OCI-LY1 (cell line): ENCODE results near the gene DCLRE1C.

Source experiments
- H2AFZ ChIP-seq: fragments of 200-600 bp; sonication (generic), shearing (Covaris generic); 2 replicates; pipeline ENCODE4 v1.6.0; 2014; ENCODE audit warnings: antibody characterized with exemption, mild to moderate bottlenecking, low read length
- H3F3A ChIP-seq: fragments of 200-600 bp; sonication (generic), shearing (Covaris generic); 2 replicates; pipeline ENCODE4 v1.6.0; 2014; ENCODE audit warnings: mild to moderate bottlenecking, antibody characterized with exemption, low read length, moderate library complexity; ENCODE audit not compliant: insufficient read depth
- H3K27ac ChIP-seq: fragments of 200-600 bp; sonication (generic); 2 replicates; pipeline ENCODE4 v1.5.1; 2014; ENCODE audit warnings: low read length, mixed run types, mild to moderate bottlenecking, low read depth; ENCODE audit not compliant: poor library complexity, severe bottlenecking
- H3K27me3 ChIP-seq: fragments of 200-600 bp; sonication (generic); 2 replicates; pipeline ENCODE4 v1.6.0; 2014; ENCODE audit warnings: antibody characterized with exemption, mild to moderate bottlenecking, low read length, moderate library complexity; ENCODE audit not compliant: insufficient read depth
- H3K36me3 ChIP-seq: fragments of 200-600 bp; sonication (generic); 2 replicates; pipeline ENCODE4 v1.6.1; 2014; ENCODE audit warnings: mild to moderate bottlenecking, antibody characterized with exemption, low read length, moderate library complexity, mixed read lengths; ENCODE audit not compliant: insufficient read depth
- H3K4me1 ChIP-seq: fragments of 200-600 bp; sonication (generic); 2 replicates; pipeline ENCODE4 v1.5.1; 2014; ENCODE audit warnings: mild to moderate bottlenecking, low read length, moderate library complexity; ENCODE audit not compliant: insufficient read depth, severe bottlenecking
- H3K4me2 ChIP-seq: fragments of 200-600 bp; sonication (generic), shearing (Covaris generic); 2 replicates; pipeline ENCODE4 v1.6.1; 2014; ENCODE audit warnings: low read length
- H3K4me3 ChIP-seq: fragments of 200-600 bp; sonication (generic); 2 replicates; pipeline ENCODE4 v1.5.1; 2014; ENCODE audit warnings: low read length, low read depth, mild to moderate bottlenecking, mixed read lengths; ENCODE audit not compliant: poor library complexity, severe bottlenecking
- H3K79me2 ChIP-seq: fragments of 200-600 bp; shearing (Covaris generic); 2 replicates; pipeline ENCODE4 v1.6.1; 2016; ENCODE audit warnings: mixed run types, low read length, mixed read lengths; ENCODE audit not compliant: insufficient read depth
- H3K9ac ChIP-seq: fragments of 200-600 bp; sonication (generic), shearing (Covaris generic); 2 replicates; pipeline ENCODE4 v1.6.1; 2014; ENCODE audit warnings: mild to moderate bottlenecking, low read length, mixed read lengths
- H3K9me2 ChIP-seq: fragments of 200-600 bp; sonication (generic), shearing (Covaris generic); 2 replicates; pipeline ENCODE4 v1.6.1; 2014; ENCODE audit warnings: low read depth, mild to moderate bottlenecking, low read length, mixed read lengths
- H3K9me3 ChIP-seq: fragments of 200-600 bp; shearing (Covaris generic); 2 replicates; pipeline ENCODE4 v1.6.1; 2014; ENCODE audit warnings: low read length, mixed read lengths
- H4K20me1 ChIP-seq: fragments of 200-600 bp; sonication (generic), shearing (Covaris generic); 2 replicates; pipeline ENCODE4 v1.6.0; 2016; ENCODE audit warnings: mild to moderate bottlenecking, low read length; ENCODE audit not compliant: insufficient read depth
- CTCF ChIP-seq: fragments of 200-600 bp; sonication (generic), shearing (Covaris generic); IDR thresholded peaks from 2 replicates; pipeline ENCODE4 v1.5.1; 2017; ENCODE audit warnings: mild to moderate bottlenecking, antibody characterized with exemption, low read length, moderate library complexity, mixed read lengths
- EZH2 ChIP-seq: fragments of 200-600 bp; sonication (generic), shearing (Covaris generic); IDR thresholded peaks from 2 replicates; pipeline ENCODE4 v1.8.0; 2017; ENCODE audit warnings: borderline replicate concordance, mixed run types, mild to moderate bottlenecking, antibody characterized with exemption, low read length, moderate library complexity, mixed read lengths

DCLRE1C gene

GRCh38 chr10:14952851-14953423 is 959 bp downstream of the DCLRE1C start:
- Histone ChIP-seq H2AFZ (no peak overlapping the region), H3K27ac (peak overlapping the region; percentile 82)

GRCh38 chr10:14949291-14949690 is 4.6 kb downstream of the DCLRE1C start:
- H3K9me2 ChIP-seq, result no peaks in the 10 kb centered on the region
- no peaks in the 10 kb centered on the region for H3K27me3 ChIP-seq
- H3K9me3 ChIP-seq, result no peaks in the 10 kb centered on the region
- H3K27ac ChIP-seq, result no peak overlapping the region
- H3K4me2 ChIP-seq, result no peak overlapping the region
- TF ChIP-seq EZH2, result no peak
- no peak for TF ChIP-seq CTCF
- no peaks in the 10 kb centered on the region for H3F3A ChIP-seq
- peaks cover 60% of the 10 kb centered on the region for H3K36me3 ChIP-seq
- no peak overlapping the region for H3K9ac ChIP-seq
- no peaks in the 10 kb centered on the region for H4K20me1 ChIP-seq
- peaks cover 49% of the 10 kb centered on the region for H3K79me2 ChIP-seq
- peaks cover 26% of the 10 kb centered on the region for H3K4me1 ChIP-seq
- H3K4me3 ChIP-seq, result no peak overlapping the region
- no peak overlapping the region for H2AFZ ChIP-seq

More at GRCh38 chr10:14952851-14953423, 959 bp downstream of the DCLRE1C start:
- peak overlapping the region; percentile 86 for H3K4me2 ChIP-seq
- peaks cover 45% of the 10 kb centered on the region for H3K79me2 ChIP-seq
- H3K36me3 ChIP-seq, result peaks cover 27% of the 10 kb centered on the region
- peaks cover 35% of the 10 kb centered on the region for H3K4me1 ChIP-seq
- no peaks in the 10 kb centered on the region for H3K9me3 ChIP-seq
- no peaks in the 10 kb centered on the region for H3F3A ChIP-seq
- H3K9ac ChIP-seq, result peak overlapping the region; percentile 76
- no peaks in the 10 kb centered on the region for H4K20me1 ChIP-seq
- no peaks in the 10 kb centered on the region for H3K27me3 ChIP-seq
- H3K9me2 ChIP-seq, result no peaks in the 10 kb centered on the region
- no peak for TF ChIP-seq CTCF
- no peak for TF ChIP-seq EZH2
- peak overlapping the region; percentile 68 for H3K4me3 ChIP-seq

- no peak overlapping the region for H3K4me2 ChIP-seq
- H2AFZ ChIP-seq, result no peak overlapping the region
- TF ChIP-seq CTCF (no peak), EZH2 (no peak)
- peaks cover 40% of the 10 kb centered on the region for H3K79me2 ChIP-seq
- peaks cover 20% of the 10 kb centered on the region for H3K4me1 ChIP-seq
- H4K20me1 ChIP-seq, result no peaks in the 10 kb centered on the region
- H3K27ac ChIP-seq, result no peak overlapping the region
- no peaks in the 10 kb centered on the region for H3F3A ChIP-seq
- H3K9me3 ChIP-seq, result no peaks in the 10 kb centered on the region
- H3K36me3 ChIP-seq, result peaks cover 80% of the 10 kb centered on the region
- no peak overlapping the region for H3K4me3 ChIP-seq
- H3K27me3 ChIP-seq, result no peaks in the 10 kb centered on the region
- no peak overlapping the region for H3K9ac ChIP-seq
- no peaks in the 10 kb centered on the region for H3K9me2 ChIP-seq
Observed at GRCh38 chr10:14947268-14947667, 6.6 kb downstream of the DCLRE1C start.
